ENCODE results near the gene TMEM138. TPM values are rescaled to one million over a fixed set of nuclear protein-coding genes. Genes with fewer than 3 reads are reported as not detected.

TMEM138 gene
- total and polyA plus RNA-seq, 2 of the 13 experiments (the other 11 are each of a cell fraction or from before 2014, with no cell fraction given) = 43.5 to 61.0 TPM

DNA sequence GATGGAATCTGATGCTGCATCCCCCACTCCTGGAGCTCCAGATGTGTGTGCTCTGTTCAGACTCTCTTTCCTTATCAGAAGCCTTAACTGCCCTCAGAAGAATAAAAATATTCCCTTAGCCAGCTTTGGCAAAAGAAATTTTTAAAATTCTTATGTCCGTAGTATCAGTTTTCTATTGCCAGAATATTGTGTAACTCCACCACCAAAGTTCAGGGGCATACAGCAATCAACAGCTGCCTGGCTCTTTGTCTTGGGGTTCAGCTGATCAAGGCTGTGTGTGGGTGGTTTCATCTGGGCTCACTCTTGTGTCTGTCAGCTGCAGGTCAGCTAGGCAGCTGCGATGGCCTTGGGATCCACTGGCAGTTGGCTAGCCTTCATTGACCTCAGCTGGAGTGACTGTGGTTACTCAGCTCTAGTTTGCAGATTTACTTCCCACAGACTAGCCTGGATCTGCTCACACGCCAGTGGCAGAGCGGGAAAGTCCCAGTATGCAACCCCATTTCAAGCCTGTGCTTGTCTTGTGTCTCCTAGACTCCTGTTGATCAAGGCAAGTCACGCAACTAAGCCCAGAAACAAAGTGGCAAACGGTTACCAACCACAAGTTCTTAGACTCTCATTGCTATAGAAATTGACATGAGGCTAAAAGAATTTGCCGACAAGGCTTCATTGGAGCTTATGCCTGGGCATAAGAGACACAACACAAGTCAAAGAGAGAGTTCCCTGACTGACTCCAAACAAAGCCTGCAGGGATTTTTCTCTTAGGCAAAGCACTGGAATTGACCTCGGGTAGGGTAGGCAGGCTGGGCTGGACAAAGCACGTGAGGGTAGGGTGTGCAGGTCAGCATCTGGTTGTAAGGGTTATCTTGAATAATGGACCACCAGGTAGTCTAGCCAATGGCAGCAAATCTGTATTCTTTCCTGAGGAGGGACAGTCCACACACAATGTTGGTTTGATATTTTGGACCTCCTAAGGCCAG is 7.5 kb downstream of the TMEM138 start (continued):
- TF ChIP-seq, protein P1, sequence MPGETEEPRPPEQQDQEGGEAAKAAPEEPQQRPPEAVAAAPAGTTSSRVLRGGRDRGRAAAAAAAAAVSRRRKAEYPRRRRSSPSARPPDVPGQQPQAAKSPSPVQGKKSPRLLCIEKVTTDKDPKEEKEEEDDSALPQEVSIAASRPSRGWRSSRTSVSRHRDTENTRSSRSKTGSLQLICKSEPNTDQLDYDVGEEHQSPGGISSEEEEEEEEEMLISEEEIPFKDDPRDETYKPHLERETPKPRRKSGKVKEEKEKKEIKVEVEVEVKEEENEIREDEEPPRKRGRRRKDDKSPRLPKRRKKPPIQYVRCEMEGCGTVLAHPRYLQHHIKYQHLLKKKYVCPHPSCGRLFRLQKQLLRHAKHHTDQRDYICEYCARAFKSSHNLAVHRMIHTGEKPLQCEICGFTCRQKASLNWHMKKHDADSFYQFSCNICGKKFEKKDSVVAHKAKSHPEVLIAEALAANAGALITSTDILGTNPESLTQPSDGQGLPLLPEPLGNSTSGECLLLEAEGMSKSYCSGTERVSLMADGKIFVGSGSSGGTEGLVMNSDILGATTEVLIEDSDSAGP (CRISPR knock-in tag; IDR thresholded peaks at IDR 0.05; ENCODE audit: borderline replicate concordance) = peak; percentile 36
- TF ChIP-seq ARNTL (CRISPR knock-in tag; IDR thresholded peaks at IDR 0.05) = no peak; the same call in 1 of the 2 replicates
- peak; percentile 26; the same call in 1 of the 2 replicates for TF ChIP-seq CBX5 (CRISPR knock-in tag; IDR thresholded peaks at IDR 0.05; ENCODE audit: borderline replicate concordance)
- TF ChIP-seq, protein P2, sequence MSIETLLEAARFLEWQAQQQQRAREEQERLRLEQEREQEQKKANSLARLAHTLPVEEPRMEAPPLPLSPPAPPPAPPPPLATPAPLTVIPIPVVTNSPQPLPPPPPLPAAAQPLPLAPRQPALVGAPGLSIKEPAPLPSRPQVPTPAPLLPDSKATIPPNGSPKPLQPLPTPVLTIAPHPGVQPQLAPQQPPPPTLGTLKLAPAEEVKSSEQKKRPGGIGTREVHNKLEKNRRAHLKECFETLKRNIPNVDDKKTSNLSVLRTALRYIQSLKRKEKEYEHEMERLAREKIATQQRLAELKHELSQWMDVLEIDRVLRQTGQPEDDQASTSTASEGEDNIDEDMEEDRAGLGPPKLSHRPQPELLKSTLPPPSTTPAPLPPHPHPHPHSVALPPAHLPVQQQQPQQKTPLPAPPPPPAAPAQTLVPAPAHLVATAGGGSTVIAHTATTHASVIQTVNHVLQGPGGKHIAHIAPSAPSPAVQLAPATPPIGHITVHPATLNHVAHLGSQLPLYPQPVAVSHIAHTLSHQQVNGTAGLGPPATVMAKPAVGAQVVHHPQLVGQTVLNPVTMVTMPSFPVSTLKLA (IDR thresholded peaks at IDR 0.05) = no peak
- TF ChIP-seq ZSCAN9 (CRISPR knock-in tag; IDR thresholded peaks at IDR 0.05; ENCODE audit: borderline replicate concordance) = peak; percentile 37; the same call in 1 of the 2 replicates
- 0 out of 2 replicates have a peak, but pooled peaks have one; percentile 44 for TF ChIP-seq DMAP1 (CRISPR knock-in tag; IDR thresholded peaks at IDR 0.05)
- TF ChIP-seq, protein P3, sequence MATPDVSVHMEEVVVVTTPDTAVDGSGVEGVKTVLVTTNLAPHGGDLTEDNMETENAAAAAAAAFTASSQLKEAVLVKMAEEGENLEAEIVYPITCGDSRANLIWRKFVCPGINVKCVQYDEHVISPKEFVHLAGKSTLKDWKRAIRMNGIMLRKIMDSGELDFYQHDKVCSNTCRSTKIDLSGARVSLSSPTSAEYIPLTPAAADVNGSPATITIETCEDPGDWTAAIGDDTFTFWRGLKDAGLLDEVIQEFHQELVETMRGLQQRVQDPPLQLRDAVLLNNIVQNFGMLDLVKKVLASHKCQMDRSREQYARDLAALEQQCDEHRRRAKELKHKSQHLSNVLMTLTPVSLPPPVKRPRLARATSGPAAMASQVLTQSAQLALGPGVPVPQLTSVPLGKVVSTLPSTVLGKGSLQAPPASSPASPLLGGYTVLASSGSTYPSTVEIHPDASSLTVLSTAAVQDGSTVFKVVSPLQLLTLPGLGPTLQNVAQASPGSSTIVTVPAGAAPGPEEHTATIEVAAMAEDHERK (CRISPR knock-in tag; IDR thresholded peaks at IDR 0.05; ENCODE audit: low read depth) = no peak
- 0 out of 2 replicates have a peak, but pooled peaks have one; percentile 36 for TF ChIP-seq RBAK (CRISPR knock-in tag; IDR thresholded peaks at IDR 0.05)
- TF ChIP-seq, protein P4, sequence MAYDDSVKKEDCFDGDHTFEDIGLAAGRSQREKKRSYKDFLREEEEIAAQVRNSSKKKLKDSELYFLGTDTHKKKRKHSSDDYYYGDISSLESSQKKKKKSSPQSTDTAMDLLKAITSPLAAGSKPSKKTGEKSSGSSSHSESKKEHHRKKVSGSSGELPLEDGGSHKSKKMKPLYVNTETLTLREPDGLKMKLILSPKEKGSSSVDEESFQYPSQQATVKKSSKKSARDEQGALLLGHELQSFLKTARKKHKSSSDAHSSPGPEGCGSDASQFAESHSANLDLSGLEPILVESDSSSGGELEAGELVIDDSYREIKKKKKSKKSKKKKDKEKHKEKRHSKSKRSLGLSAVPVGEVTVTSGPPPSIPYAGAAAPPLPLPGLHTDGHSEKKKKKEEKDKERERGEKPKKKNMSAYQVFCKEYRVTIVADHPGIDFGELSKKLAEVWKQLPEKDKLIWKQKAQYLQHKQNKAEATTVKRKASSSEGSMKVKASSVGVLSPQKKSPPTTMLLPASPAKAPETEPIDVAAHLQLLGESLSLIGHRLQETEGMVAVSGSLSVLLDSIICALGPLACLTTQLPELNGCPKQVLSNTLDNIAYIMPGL (CRISPR knock-in tag; IDR thresholded peaks at IDR 0.05; ENCODE audit: borderline replicate concordance in 1 of 2, low read depth in 1 of 2) = peak; percentile 16 to 24; a peak in 1 of 4 replicates
- no peak for TF ChIP-seq ZNF564 (CRISPR knock-in tag; IDR thresholded peaks at IDR 0.05)
- TF ChIP-seq GZF1 (CRISPR knock-in tag; IDR thresholded peaks at IDR 0.05) = no peak
- TF ChIP-seq, protein P5, sequence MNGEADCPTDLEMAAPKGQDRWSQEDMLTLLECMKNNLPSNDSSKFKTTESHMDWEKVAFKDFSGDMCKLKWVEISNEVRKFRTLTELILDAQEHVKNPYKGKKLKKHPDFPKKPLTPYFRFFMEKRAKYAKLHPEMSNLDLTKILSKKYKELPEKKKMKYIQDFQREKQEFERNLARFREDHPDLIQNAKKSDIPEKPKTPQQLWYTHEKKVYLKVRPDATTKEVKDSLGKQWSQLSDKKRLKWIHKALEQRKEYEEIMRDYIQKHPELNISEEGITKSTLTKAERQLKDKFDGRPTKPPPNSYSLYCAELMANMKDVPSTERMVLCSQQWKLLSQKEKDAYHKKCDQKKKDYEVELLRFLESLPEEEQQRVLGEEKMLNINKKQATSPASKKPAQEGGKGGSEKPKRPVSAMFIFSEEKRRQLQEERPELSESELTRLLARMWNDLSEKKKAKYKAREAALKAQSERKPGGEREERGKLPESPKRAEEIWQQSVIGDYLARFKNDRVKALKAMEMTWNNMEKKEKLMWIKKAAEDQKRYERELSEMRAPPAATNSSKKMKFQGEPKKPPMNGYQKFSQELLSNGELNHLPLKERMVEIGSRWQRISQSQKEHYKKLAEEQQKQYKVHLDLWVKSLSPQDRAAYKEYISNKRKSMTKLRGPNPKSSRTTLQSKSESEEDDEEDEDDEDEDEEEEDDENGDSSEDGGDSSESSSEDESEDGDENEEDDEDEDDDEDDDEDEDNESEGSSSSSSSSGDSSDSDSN (CRISPR knock-in tag; IDR thresholded peaks at IDR 0.05) = peak; percentile 52
- TF ChIP-seq SAP130 (CRISPR knock-in tag; IDR thresholded peaks at IDR 0.05; ENCODE audit: low read depth) = peak; percentile 95
- TF ChIP-seq ZNF430 (CRISPR knock-in tag; IDR thresholded peaks at IDR 0.05) = peak; percentile 49; the same call in 1 of the 2 replicates
- no peak for TF ChIP-seq RAD51 (IDR thresholded peaks at IDR 0.05; ENCODE audit: borderline replicate concordance)
- TF ChIP-seq, protein P6, sequence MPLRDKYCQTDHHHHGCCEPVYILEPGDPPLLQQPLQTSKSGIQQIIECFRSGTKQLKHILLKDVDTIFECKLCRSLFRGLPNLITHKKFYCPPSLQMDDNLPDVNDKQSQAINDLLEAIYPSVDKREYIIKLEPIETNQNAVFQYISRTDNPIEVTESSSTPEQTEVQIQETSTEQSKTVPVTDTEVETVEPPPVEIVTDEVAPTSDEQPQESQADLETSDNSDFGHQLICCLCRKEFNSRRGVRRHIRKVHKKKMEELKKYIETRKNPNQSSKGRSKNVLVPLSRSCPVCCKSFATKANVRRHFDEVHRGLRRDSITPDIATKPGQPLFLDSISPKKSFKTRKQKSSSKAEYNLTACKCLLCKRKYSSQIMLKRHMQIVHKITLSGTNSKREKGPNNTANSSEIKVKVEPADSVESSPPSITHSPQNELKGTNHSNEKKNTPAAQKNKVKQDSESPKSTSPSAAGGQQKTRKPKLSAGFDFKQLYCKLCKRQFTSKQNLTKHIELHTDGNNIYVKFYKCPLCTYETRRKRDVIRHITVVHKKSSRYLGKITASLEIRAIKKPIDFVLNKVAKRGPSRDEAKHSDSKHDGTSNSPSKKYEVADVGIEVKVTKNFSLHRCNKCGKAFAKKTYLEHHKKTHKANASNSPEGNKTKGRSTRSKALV (CRISPR knock-in tag; IDR thresholded peaks at IDR 0.05) = peak; percentile 59; the same call in 1 of the 2 replicates
